Activated effector memory CD4-positive, alpha-beta T cell treated with Interleukin-2 at 50 U/mL for 16 hours (primary cell): ENCODE results near the gene HIGD2B.
A peak's percentile ranks its signal among the peaks of the same experiment; 100 is the strongest.
"Not testable (repeated sequence)": the region's sequence is repeated elsewhere in the genome, so short reads cannot be mapped to it uniquely, and the experiment has no call there.

ENCODE experiments used
- DNase-seq: peaks from one replicate; pipeline ENCODE4 v3.0.0-alpha.2; 2020

The HIGD2B gene

DNA sequence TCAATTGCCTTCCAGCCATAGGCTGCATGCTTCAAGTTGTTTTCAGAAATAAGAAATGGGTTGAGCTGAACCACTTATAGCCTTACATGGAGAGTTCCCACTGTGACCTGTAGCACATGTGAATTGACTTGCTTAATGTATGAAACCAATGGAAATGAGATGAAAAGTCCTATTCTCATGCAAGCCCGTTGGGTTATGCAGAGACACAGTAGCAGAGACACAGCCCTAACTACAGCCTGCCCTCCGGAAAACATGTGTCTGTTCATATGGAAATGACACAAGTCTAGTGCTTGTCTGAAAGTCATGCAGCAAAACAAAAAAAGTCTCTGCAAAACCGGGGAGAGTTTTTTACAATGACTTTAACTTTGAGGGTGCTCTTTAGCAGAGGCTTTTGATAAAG lies 14.5 kb downstream of the HIGD2B start:
- no peak for DNase-seq

DNA sequence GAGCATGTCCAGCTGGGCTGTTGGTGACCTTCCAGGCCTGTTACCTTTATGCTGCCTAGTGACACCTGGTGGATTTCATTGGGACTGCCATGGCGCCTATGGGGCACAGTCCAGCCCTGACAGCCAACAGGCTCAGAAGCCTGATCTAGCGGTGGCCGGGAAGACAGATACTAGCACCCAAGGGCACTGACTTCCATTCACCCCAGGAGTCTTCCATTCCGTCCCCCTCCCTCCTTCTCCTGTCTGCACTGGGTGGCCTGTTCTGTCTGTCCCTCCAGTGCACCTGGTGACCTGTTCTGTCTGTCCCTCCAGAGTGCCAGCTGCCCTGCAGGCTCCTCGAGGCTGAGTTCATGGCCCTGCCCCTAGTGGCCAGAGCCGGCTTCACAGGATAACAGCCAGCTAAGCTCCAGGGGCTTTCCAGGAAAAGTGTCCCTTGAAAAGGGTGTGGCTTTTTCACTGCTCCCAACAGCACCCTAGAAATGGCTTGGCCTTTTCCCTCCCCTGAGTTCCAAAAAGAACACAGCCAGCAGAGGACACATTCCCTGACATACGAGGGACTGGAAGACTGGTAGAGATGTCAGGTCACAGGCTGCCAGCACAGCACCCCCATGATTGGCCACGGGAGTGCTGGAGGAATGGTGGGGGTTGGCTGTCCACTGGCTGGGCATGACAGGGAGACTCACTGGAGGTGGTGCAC lies 15.2 kb downstream of the HIGD2B start:
- peak; percentile 62 for DNase-seq

DNA sequence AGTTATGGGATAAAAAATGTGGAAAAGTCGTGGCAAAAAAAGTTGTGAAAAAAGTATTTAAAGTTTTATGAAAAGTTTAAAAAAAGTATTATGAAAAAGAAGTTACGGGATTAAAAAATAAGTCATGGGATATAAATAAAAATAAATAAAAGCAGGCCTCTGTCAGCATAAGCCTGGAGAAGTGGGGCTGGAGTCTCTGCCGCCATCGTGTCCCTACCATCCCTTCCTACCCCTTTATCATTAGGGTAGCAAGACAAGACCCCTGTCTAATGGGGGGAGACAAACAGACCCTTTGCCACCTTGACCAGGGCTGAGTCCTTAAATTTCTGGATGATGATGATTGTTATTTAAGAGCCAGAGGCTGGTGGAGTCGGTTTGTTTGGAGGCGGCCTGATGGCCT lies 16.2 kb downstream of the HIGD2B start:
- not testable (repeated sequence) for DNase-seq

- not testable (repeated sequence) for DNase-seq
Measured at GRCh38 chr15:72665706-72666105, 20.3 kb downstream of the HIGD2B start.

GRCh38 chr15:72663931-72664330 lies 22.1 kb downstream of the HIGD2B start:
- DNase-seq = not testable (repeated sequence)

GRCh38 chr15:72661081-72661480 lies 24.9 kb downstream of the HIGD2B start:
- not testable (repeated sequence) for DNase-seq

- DNase-seq = not testable (repeated sequence)
Measured at GRCh38 chr15:72656014-72656413, 30.0 kb downstream of the HIGD2B start.

DNA sequence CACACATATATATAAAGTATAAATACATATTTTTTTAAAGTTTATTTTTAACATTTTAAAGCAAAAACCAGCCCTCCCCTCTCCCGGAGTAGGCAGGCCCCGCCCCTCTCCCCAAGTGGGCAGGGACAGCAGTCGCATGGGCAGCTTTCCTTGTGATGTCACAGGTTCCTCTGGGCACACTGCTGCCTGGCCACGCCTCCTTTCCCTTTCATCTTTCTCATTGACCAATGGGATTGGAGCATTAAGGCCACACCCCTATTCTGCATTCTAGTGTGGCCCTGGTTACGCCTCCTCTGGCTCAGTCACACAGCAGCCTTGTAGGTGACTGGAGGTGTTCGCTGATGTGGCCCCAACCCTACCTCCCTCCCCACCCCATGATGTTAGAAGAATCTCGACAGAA lies 31.6 kb downstream of the HIGD2B start, which contains the start of gene GOLGA6B:
TSS of gene GOLGA6B (plus strand) at position 301 of the 400 bp plus-strand sequence. CDS start at position 342, 41 bp downstream.
- not testable (repeated sequence) for DNase-seq

DNA sequence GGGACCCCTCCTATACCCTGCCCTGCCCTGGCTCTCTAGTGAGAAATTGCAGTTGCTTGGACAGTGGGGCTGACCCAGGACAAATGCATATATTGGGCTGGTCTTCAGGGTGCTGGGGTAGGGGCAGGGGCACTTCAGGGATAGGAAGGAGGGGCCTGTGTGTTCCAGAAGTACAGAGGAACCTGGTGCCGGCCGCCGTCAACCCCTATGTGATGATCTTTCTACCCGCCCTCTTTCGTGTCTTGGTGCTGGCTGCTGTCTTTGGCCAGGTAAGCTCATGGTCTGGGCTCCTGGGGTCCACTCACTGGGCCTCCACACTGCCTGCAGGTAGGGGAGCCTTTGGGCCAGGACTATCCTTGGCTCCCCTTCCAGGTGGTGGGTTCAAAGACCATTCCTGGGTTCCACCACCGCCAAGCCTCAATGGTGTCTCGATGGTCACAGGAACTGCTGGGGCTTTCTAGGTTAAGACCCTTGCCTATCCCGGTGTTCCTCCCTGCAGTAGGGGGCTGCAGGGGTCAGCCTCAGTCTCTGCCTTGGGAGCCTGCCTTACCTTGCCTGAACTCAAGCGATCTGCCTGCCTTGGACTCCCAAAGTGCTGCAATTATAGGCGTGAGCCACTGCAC lies 37.2 kb downstream of the HIGD2B start:
- DNase-seq = not testable (repeated sequence)

DNA sequence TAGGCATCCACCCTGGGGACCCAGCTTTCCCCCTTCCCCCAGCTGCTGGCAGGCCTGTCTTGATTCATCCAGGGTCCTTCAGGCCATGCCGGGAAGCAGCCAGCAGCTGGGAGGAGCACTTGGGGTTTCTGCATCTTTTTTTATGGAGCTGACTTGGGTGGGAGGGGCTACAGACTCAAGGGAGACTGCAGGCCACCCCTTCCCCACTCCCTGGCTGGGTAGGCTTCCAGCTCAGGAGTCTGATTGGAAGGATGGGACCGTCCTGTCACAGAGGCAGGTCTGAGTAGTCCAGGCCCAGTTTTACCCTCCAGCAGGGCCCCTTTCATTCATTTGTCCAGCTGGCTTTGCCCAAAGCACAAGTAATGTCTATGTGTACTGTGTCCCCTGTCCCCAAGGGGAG lies 43.7 kb downstream of the HIGD2B start:
- DNase-seq = not testable (repeated sequence)

GRCh38 chr15:72639759-72640483 lies 46.1 kb downstream of the HIGD2B start:
- DNase-seq = not testable (repeated sequence)

- peak; percentile 36 for DNase-seq
Measured at GRCh38 chr15:72636519-72637282, 49.3 kb downstream of the HIGD2B start.

- not testable (repeated sequence) for DNase-seq
Measured at GRCh38 chr15:72629068-72629570, 56.9 kb downstream of the HIGD2B start.

DNA sequence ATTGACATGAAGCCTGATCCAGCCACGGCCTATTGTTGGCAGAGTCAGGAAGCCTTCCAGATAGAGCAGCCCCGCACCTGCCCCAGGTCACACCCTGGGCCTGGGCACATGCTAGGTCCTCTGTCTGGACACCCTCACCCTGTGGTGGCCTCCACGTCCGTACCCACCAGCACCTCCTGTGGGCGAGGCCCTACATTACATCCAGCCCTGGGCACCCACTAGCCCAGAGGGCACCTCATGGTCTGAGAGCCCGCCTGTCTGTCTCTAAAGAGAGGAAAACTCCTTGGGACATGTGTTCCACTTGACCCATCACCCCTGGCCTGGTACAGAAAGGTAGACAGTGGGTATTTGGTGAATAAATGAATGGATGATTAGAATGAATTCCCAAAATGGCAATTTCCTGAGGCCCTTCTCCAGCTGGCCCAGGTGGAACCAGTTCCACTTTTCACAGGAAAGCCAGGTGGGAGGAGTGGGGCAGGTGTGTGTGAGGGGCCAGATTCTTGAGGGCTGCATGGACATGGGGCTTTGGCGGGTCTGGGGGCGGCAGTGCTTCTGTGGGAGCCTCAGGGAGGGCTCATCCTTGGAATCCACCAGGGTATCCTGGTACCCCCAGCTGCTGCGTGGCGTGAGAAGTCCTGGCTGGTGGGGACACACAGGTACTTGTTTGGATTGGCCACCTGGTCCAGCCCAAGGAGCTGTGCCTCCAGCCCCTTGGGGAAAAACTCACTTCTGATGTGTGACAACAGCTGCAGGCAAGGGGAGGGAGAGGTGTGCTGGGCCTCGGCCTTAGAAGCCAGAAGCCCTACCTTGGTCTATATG lies 57.5 kb downstream of the HIGD2B start:
- DNase-seq = not testable (repeated sequence)

- not testable (repeated sequence) for DNase-seq
Measured at GRCh38 chr15:72626153-72626552, 59.8 kb downstream of the HIGD2B start.
